Right lobe of liver (tissue), 4 donors: ENCODE measurements around the gene ARMH4.

Experiments used
- POLR2A ChIP-seq: fragments of 450-650 bp; IDR thresholded peaks from one replicate; pipeline ENCODE4 v1.6.1; 2017; ENCODE audit warnings: antibody characterized with exemption, mild to moderate bottlenecking
- TF ChIP-seq, protein P1 (sequence below), 4 donors: fragments of 200-600 bp in 3 of 4; fragments of 450-650 bp in 1 of 4; IDR thresholded peaks; one replicate each; pipeline versions ENCODE4 v1.5.1 to v1.8.0; 2016 to 2022; ENCODE audit warnings: antibody characterized with exemption in 4 of 4, mild to moderate bottlenecking in 2 of 4
- donor health status: DM: no; HTN: no; CAD: no.
- donor health status: DM: no; HTN: no; CAD: no.
- donor health status: DM: no; HTN: yes; CAD: no.

DNA sequence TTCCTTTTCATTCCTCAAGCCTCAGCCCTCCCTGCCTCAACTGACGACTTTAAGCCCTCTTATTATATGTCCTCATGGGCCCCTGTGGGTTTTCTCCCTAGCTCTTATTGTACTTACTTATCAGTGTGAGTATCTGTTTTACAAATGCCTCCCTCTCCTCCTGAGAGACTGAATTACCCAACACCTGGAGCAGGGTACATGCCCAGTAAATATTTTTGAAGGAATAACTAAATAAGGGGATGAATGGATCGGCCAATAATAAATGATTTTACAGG is 190.3 kb downstream of the ARMH4 start:
- TF ChIP-seq, protein P1, sequence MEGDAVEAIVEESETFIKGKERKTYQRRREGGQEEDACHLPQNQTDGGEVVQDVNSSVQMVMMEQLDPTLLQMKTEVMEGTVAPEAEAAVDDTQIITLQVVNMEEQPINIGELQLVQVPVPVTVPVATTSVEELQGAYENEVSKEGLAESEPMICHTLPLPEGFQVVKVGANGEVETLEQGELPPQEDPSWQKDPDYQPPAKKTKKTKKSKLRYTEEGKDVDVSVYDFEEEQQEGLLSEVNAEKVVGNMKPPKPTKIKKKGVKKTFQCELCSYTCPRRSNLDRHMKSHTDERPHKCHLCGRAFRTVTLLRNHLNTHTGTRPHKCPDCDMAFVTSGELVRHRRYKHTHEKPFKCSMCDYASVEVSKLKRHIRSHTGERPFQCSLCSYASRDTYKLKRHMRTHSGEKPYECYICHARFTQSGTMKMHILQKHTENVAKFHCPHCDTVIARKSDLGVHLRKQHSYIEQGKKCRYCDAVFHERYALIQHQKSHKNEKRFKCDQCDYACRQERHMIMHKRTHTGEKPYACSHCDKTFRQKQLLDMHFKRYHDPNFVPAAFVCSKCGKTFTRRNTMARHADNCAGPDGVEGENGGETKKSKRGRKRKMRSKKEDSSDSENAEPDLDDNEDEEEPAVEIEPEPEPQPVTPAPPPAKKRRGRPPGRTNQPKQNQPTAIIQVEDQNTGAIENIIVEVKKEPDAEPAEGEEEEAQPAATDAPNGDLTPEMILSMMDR (IDR thresholded peaks at IDR 0.05): no peak
- TF ChIP-seq POLR2A: no peak
